ENCODE measurements around the gene FREY1.

GRCh38 chr11:45871638-45872037 lies 35.4 kb downstream of the FREY1 start:
- TF ChIP-seq CTCF (IDR thresholded peaks at IDR 0.05) = no peak
- no peak for TF ChIP-seq POLR2A (IDR thresholded peaks at IDR 0.05)

Measured in stomach (tissue), 4 donors.